HepG2 (cell line): ENCODE data around the gene STAT1. TPM values are rescaled to one million over a fixed set of nuclear protein-coding genes. Genes with fewer than 3 reads are reported as not detected.

Experiments
- ATAC-seq: fragments of 200-7000 bp; cut with Tn5 transposase; 3 replicates; pipeline ENCODE4 v1.9.1; 2020; ENCODE audit warnings: mild to moderate bottlenecking, moderate library complexity
- BruUV-seq: library from RNA; stranded (reverse); fragments of 400-500 nt; replicated peaks from 2 replicates; lab custom pipeline; 2021; lab: Mats Ljungman, UMichigan
- CTCF ChIA-PET: fragments of 300-600 bp; formaldehyde crosslinking; extraction: SDS; loops from one replicate; lab custom pipeline; 2021; ENCODE audit warnings: low total read pairs, inconsistent platforms, low intra/inter-chr PET ratio; lab: Yijun Ruan, JAX
- POLR2A ChIA-PET: fragments of 350-600 bp; sonication (Branson Sonifier 250); formaldehyde crosslinking; loops from one replicate; lab custom pipeline; 2020; ENCODE audit warnings: antibody characterized with exemption, inconsistent platforms; lab: Yijun Ruan, JAX
- DNase-seq: peaks from one replicate; pipeline ENCODE4 v3.0.0-alpha.2; 2015; ENCODE audit warnings: low spot score
- FAIRE-seq: peaks from 3 replicates; lab custom pipeline; 2011; peaks lifted over from hg19 to GRCh38; lab: Jason Lieb, UNC
- H2AFZ ChIP-seq: one replicate; pipeline ENCODE4 v1.6.1; 2011; ENCODE audit warnings: low read length, inconsistent platforms
- H3K27ac ChIP-seq: fragments of 300-600 bp; 3 replicates; pipeline ENCODE4 v1.8.0; 2011; ENCODE audit warnings: mixed run types, mild to moderate bottlenecking, mixed read lengths, low read length, inconsistent platforms; ENCODE audit not compliant: insufficient read depth; ENCODE audit errors: extremely low read length
- H3K27me3 ChIP-seq, 2 experiments: fragments of 200-600 bp in 1 of 2; 2 replicates in 1 of 2; 3 replicates in 1 of 2; pipeline versions ENCODE4 v1.6.0 to v1.8.0; 2011; ENCODE audit warnings: low read length in 2 of 2, mild to moderate bottlenecking in 2 of 2, moderate library complexity in 2 of 2, inconsistent platforms in 1 of 2; ENCODE audit not compliant: insufficient read depth in 2 of 2, control insufficient read depth in 1 of 2
- H3K36me3 ChIP-seq, 2 experiments: fragments of 200-600 bp in 1 of 2; replicated peaks in 1 of 2; 2 replicates in 1 of 2; 3 replicates in 1 of 2; pipeline versions ENCODE4 v1.5.1 to v1.8.0; 2011; ENCODE audit warnings: low read length in 2 of 2, inconsistent platforms in 1 of 2; ENCODE audit not compliant: insufficient read depth in 2 of 2, control insufficient read depth in 1 of 2
- H3K4me1 ChIP-seq: 2 replicates; pipeline ENCODE4 v1.5.1; 2012; ENCODE audit warnings: low read length, inconsistent platforms; ENCODE audit not compliant: insufficient read depth
- H3K4me2 ChIP-seq: 2 replicates; pipeline ENCODE4 v1.6.0; 2011; ENCODE audit warnings: low read depth, low read length, inconsistent platforms
- H3K4me3 ChIP-seq, 3 experiments: fragments of 200-600 bp in 1 of 3; sonication (generic), shearing (Covaris generic) in 1 of 3; replicated peaks in 1 of 3; 2 replicates each; pipeline ENCODE4 v1.5.1; 2011 to 2016; ENCODE audit warnings: low read length in 3 of 3, inconsistent platforms in 2 of 3, low read depth in 2 of 3, mild to moderate bottlenecking in 2 of 3, control low read depth in 1 of 3, mixed read lengths in 1 of 3; ENCODE audit not compliant: insufficient read depth in 1 of 3
- H3K79me2 ChIP-seq: one replicate; pipeline ENCODE4 v1.6.1; 2011; ENCODE audit warnings: low read length, inconsistent platforms; ENCODE audit not compliant: insufficient read depth
- H3K9ac ChIP-seq: 2 replicates; pipeline ENCODE4 v1.6.0; 2011; ENCODE audit warnings: mild to moderate bottlenecking, low read depth, low read length, inconsistent platforms; ENCODE audit not compliant: insufficient read depth
- H3K9me3 ChIP-seq: 2 replicates; pipeline ENCODE4 v1.5.1; 2012; ENCODE audit warnings: mild to moderate bottlenecking, low read length
- H4K20me1 ChIP-seq: 2 replicates; pipeline ENCODE4 v1.6.0; 2011; ENCODE audit warnings: inconsistent platforms, mild to moderate bottlenecking, low read length, moderate library complexity; ENCODE audit not compliant: insufficient read depth
- HOXA7 ChIP-seq: sonication (generic); formaldehyde crosslinking; IDR thresholded peaks from 2 replicates; pipeline ENCODE4 v1.8.1; 2022; ENCODE audit warnings: mild to moderate bottlenecking, missing genetic modification reagents, moderate library complexity
- MIER2 ChIP-seq: IDR thresholded peaks from 2 replicates; pipeline ENCODE4 v1.6.1; 2016; ENCODE audit warnings: missing biosample characterization, missing genetic modification reagents
- RXRA ChIP-seq: sonication (generic); formaldehyde crosslinking; IDR thresholded peaks from 2 replicates; pipeline ENCODE4 v1.5.1; 2020; ENCODE audit warnings: missing genetic modification reagents
- SRSF9 ChIP-seq: fragments of 200-400 bp; formaldehyde crosslinking; IDR thresholded peaks from 2 replicates; pipeline ENCODE4 v1.6.1; 2018; ENCODE audit warnings: borderline replicate concordance, mild to moderate bottlenecking, low read depth, low read length; ENCODE audit not compliant: insufficient read depth, poor library complexity, severe bottlenecking
- WIZ ChIP-seq: sonication (generic); formaldehyde crosslinking; IDR thresholded peaks from 2 replicates; pipeline ENCODE4 v1.5.1; 2020; ENCODE audit warnings: mild to moderate bottlenecking, missing genetic modification reagents
- ZNF451 ChIP-seq: sonication (generic); formaldehyde crosslinking; IDR thresholded peaks from 2 replicates; pipeline ENCODE4 v1.5.0; 2020; ENCODE audit warnings: mild to moderate bottlenecking, missing genetic modification reagents
- ZNF543 ChIP-seq: sonication (generic); formaldehyde crosslinking; IDR thresholded peaks from 2 replicates; pipeline ENCODE4 v1.4.0; 2020; ENCODE audit warnings: mild to moderate bottlenecking, missing genetic modification reagents
- ZNF713 ChIP-seq: sonication (generic); formaldehyde crosslinking; IDR thresholded peaks from 2 replicates; pipeline ENCODE4 v1.4.0; 2020; ENCODE audit warnings: mild to moderate bottlenecking, missing genetic modification reagents
- WGBS: methylation state at CpG from one replicate; pipeline ENCODE4 v1.1.6; 2017; ENCODE audit warnings: low lambda C conversion rate; 5-methylcytosine and 5-hydroxymethylcytosine counted together
- in situ Hi-C: cut with HindIII; loops from 2 replicates; pipeline ENCODE4 v1.10.0; 2017; ENCODE audit warnings: low pct_unique_long_range_greater_than_20kb; ENCODE audit not compliant: extremely low pct_ligation_motif_present
- intact Hi-C: fragments of 100-400 bp; cut with micrococcal nuclease; formaldehyde crosslinking; loops from one replicate; pipeline ENCODE4 v1.10.0; 2022; ENCODE audit not compliant: unreplicated experiment
- polyA plus RNA-seq, 8 experiments: library from polyadenylated mRNA; depleted of rRNA in 3 of 8; stranded (reverse) in 7 of 8; unstranded in 1 of 8; fragments of >200 nt; fragmentation: Illumina TruSeq in 4 of 8; extraction: Trizol in 4 of 8; gene quantifications; 2 replicates each; pipeline versions ENCODE4 v1.2.1 to v1.2.3, GENCODE V29; 2011 to 2016; ENCODE audit warnings: low read depth in 4 of 8, missing spikeins in 1 of 8, mixed read lengths in 1 of 8; ENCODE audit not compliant: insufficient read depth in 1 of 8
- total RNA-seq, 5 experiments: library from RNA; depleted of rRNA; stranded (reverse); fragments of >200 nt; fragmentation: Illumina TruSeq; extraction: Trizol; gene quantifications; 2 replicates each; pipeline ENCODE4 v1.2.3, GENCODE V29; 2016; ENCODE audit warnings: low read depth in 1 of 5
- TF ChIP-seq, protein P1 (sequence below): sonication (generic); formaldehyde crosslinking; IDR thresholded peaks from 2 replicates; pipeline ENCODE4 v1.4.0; 2020; ENCODE audit warnings: missing genetic modification reagents, mild to moderate bottlenecking, borderline replicate concordance
- TF ChIP-seq, protein P2 (sequence below): sonication (generic); formaldehyde crosslinking; IDR thresholded peaks from 2 replicates; pipeline ENCODE4 v1.9.0; 2021; ENCODE audit warnings: missing genetic modification reagents, borderline replicate concordance
- TF ChIP-seq, protein P3 (sequence below): sonication (generic); formaldehyde crosslinking; IDR thresholded peaks from 2 replicates; pipeline ENCODE4 v1.4.0; 2020; ENCODE audit warnings: mild to moderate bottlenecking, missing genetic modification reagents

The STAT1 gene
- total and polyA plus RNA-seq, 2 of the 13 experiments (the other 11 are each of a cell fraction or from before 2014, with no cell fraction given): 21.8 to 59.6 TPM

DNA sequence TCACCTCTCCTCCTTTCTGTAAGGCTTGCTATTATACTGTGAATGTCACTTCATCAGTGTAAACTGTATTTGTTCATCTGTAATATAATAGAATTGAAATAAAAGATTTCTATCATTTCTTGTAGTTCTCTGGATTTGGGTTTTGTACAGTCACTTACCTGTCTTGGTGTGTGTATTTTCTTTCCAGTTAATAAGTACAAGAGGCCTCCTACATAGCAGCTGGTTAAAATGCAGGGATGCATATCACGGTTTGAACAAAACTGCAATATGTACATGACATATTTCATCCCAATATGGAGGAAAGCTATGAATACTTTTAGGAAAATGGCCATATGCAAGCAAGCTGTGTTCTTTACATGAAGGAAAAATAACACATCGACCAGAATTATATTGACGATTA, 5.4 kb upstream of the STAT1 start:
- no peaks in the 10 kb centered on the region for H4K20me1 ChIP-seq
- no peaks in the 10 kb centered on the region for H3K9me3 ChIP-seq
- intact Hi-C loops (loop anchor here (10.0 kb wide), 2 partner anchors 205 to 685 kb away; no protein-coding TSS in a partner anchor), in situ Hi-C loops (no loop called here)
- no peak overlapping the region for H3K27ac ChIP-seq
- ChIA-PET POLR2A (interaction anchor here (0.9 to 3.2 kb wide), 10 partner anchors 8 to 700 kb away, joined by 3 to 18 read pairs (median 4); partner anchors contain the start of genes GLS and HIBCH), CTCF (no interaction called here)
- 61% methylated on average over 3 of the region's 3 CpGs for WGBS
- no peak for FAIRE-seq
- peak overlapping the region in 2 of 3 experiments; percentile 24 to 90; a peak in 2 of 6 replicates for H3K4me3 ChIP-seq
- H3K27me3 ChIP-seq: peaks cover 0 to 7% of the 10 kb centered on the region in 2 experiments; a peak in 1 of 5 replicates
- BruUV-seq: no TSS peak
- H2AFZ ChIP-seq: no peak overlapping the region
- DNase-seq: no peak
- H3K9ac ChIP-seq: no peak overlapping the region
- H3K79me2 ChIP-seq: peaks cover 3% of the 10 kb centered on the region
- no peaks in the 10 kb centered on the region for H3K36me3 ChIP-seq
- TF ChIP-seq SRSF9 (no peak), RXRA (CRISPR knock-in tag) (no peak), WIZ (no peak), HOXA7 (CRISPR knock-in tag) (no peak), ZNF713 (no peak), ZNF451 (CRISPR knock-in tag) (no peak), ZNF543 (CRISPR knock-in tag) (no peak), MIER2 (no peak)
- TF ChIP-seq, protein P1, sequence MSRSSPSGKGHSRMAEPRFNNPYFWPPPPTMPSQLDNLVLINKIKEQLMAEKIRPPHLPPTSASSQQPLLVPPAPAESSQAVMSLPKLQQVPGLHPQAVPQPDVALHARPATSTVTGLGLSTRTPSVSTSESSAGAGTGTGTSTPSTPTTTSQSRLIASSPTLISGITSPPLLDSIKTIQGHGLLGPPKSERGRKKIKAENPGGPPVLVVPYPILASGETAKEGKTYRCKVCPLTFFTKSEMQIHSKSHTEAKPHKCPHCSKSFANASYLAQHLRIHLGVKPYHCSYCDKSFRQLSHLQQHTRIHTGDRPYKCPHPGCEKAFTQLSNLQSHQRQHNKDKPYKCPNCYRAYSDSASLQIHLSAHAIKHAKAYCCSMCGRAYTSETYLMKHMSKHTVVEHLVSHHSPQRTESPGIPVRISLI: no peak
- TF ChIP-seq, protein P2, sequence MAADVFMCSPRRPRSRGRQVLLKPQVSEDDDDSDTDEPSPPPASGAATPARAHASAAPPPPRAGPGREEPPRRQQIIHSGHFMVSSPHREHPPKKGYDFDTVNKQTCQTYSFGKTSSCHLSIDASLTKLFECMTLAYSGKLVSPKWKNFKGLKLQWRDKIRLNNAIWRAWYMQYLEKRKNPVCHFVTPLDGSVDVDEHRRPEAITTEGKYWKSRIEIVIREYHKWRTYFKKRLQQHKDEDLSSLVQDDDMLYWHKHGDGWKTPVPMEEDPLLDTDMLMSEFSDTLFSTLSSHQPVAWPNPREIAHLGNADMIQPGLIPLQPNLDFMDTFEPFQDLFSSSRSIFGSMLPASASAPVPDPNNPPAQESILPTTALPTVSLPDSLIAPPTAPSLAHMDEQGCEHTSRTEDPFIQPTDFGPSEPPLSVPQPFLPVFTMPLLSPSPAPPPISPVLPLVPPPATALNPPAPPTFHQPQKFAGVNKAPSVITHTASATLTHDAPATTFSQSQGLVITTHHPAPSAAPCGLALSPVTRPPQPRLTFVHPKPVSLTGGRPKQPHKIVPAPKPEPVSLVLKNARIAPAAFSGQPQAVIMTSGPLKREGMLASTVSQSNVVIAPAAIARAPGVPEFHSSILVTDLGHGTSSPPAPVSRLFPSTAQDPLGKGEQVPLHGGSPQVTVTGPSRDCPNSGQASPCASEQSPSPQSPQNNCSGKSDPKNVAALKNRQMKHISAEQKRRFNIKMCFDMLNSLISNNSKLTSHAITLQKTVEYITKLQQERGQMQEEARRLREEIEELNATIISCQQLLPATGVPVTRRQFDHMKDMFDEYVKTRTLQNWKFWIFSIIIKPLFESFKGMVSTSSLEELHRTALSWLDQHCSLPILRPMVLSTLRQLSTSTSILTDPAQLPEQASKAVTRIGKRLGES (CRISPR knock-in tag): no peak
- TF ChIP-seq, protein P3, sequence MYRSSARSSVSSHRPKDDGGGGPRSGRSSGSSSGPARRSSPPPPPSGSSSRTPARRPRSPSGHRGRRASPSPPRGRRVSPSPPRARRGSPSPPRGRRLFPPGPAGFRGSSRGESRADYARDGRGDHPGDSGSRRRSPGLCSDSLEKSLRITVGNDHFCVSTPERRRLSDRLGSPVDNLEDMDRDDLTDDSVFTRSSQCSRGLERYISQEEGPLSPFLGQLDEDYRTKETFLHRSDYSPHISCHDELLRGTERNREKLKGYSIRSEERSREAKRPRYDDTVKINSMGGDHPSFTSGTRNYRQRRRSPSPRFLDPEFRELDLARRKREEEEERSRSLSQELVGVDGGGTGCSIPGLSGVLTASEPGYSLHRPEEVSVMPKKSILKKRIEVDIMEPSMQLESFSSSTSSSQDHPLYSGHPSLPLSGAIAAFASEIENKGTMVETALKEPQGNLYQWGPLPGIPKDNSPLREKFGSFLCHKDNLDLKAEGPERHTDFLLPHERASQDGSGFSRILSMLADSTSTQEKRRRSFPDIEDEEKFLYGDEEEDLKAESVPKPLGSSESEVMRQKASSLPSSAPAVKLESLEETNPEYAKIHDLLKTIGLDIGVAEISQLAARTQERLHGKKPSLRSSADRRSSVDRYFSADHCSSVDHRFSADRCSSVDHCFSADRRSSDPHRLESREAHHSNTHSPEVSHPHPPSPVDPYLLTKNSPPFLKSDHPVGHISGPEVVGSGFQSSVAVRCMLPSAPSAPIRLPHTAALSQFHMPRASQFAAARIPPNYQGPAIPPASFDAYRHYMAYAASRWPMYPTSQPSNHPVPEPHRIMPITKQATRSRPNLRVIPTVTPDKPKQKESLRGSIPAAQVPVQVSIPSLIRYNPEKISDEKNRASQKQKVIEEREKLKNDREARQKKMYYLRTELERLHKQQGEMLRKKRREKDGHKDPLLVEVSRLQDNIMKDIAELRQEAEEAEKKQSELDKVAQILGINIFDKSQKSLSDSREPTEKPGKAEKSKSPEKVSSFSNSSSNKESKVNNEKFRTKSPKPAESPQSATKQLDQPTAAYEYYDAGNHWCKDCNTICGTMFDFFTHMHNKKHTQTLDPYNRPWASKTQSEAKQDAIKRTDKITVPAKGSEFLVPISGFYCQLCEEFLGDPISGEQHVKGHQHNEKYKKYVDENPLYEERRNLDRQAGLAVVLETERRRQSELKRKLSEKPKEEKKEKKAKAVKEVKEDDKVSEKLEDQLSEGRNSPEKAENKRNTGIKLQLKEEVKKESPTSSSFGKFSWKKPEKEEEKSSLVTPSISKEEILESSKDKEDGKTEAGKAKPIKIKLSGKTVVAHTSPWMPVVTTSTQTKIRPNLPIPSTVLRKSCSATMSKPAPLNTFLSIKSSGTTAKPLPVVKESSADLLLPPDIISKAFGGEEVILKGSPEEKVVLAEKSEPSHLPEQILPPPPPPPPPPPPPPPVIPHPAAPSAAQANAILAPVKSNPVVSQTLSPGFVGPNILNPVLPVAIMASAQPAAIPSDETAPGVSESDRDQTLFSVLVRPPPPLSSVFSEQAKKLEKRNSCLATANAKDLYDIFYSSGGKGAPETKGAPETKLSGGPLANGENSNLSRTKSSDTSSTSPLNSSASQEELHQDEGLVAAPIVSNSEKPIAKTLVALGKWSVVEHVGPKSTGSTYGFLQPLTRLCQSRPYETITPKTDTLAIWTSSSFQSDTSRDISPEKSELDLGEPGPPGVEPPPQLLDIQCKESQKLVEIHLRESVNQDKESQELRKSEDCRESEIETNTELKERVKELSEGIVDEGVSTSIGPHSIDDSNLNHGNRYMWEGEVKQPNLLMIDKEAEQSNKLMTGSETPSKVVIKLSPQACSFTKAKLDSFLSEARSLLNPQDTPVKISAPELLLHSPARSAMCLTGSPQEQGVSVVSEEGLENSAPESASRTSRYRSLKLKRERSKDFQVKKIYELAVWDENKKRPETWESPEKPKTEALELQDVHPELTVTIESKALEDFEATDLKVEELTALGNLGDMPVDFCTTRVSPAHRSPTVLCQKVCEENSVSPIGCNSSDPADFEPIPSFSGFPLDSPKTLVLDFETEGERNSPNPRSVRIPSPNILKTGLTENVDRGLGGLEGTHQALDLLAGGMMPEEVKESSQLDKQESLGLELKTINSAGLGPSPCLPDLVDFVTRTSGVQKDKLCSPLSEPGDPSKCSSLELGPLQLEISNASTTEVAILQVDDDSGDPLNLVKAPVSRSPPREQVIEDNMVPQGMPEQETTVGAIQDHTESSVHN: no peak
- peaks cover 41% of the 10 kb centered on the region for H3K4me1 ChIP-seq
- no peak for ATAC-seq
- H3K4me2 ChIP-seq: peak overlapping the region; percentile 96
